GM21528 (cell line): ENCODE measurements around the gene ADAMTS17.

Experiments
- ATAC-seq: cut with Tn5 transposase; IDR thresholded peaks from one replicate; pipeline ENCODE4 v1.9.1; 2021; ENCODE audit warnings: mild to moderate bottlenecking, moderate library complexity; ENCODE audit not compliant: unreplicated experiment, low FRiP score

Gene ADAMTS17

GRCh38 chr15:99970891-99971430 is 370.8 kb downstream of the ADAMTS17 start:
- no peak for ATAC-seq

- ATAC-seq = no peak
These were observed 372.4 kb downstream of the ADAMTS17 start for GRCh38 chr15:99969261-99969920.

GRCh38 chr15:99967841-99968371 is 373.9 kb downstream of the ADAMTS17 start:
- ATAC-seq = no peak

- no peak for ATAC-seq
These were observed 375.0 kb downstream of the ADAMTS17 start for GRCh38 chr15:99966815-99967214.

- no peak for ATAC-seq
These were observed 376.4 kb downstream of the ADAMTS17 start for GRCh38 chr15:99965376-99965775.

GRCh38 chr15:99963976-99964375 is 377.8 kb downstream of the ADAMTS17 start:
- ATAC-seq = no peak

GRCh38 chr15:99963096-99963825 is 378.5 kb downstream of the ADAMTS17 start:
- ATAC-seq = no peak

- ATAC-seq = no peak
These were observed 379.7 kb downstream of the ADAMTS17 start for GRCh38 chr15:99962006-99962561.

- ATAC-seq = no peak
These were observed 380.7 kb downstream of the ADAMTS17 start for GRCh38 chr15:99961011-99961441.

GRCh38 chr15:99959326-99959725 is 382.4 kb downstream of the ADAMTS17 start:
- ATAC-seq = no peak

GRCh38 chr15:99958426-99959097 is 383.2 kb downstream of the ADAMTS17 start:
- ATAC-seq = no peak

- ATAC-seq = no peak
These were observed 384.1 kb downstream of the ADAMTS17 start for GRCh38 chr15:99957642-99958013.

GRCh38 chr15:99956820-99957641 is 384.7 kb downstream of the ADAMTS17 start:
- ATAC-seq = no peak

- ATAC-seq = no peak
These were observed 385.6 kb downstream of the ADAMTS17 start for GRCh38 chr15:99956022-99956775.

- no peak for ATAC-seq
These were observed 386.2 kb downstream of the ADAMTS17 start for GRCh38 chr15:99955532-99955931.

- ATAC-seq = no peak
These were observed 386.6 kb downstream of the ADAMTS17 start for GRCh38 chr15:99955181-99955525.

GRCh38 chr15:99954361-99955180 is 387.2 kb downstream of the ADAMTS17 start:
- no peak for ATAC-seq

GRCh38 chr15:99953886-99954285 is 387.9 kb downstream of the ADAMTS17 start:
- ATAC-seq = no peak
